NCI-H1105 (cell line): ENCODE results near the gene TENT4A.

Experiments used
- DNase-seq: peaks from one replicate; lab custom pipeline; 2025; lab: John Stamatoyannopoulos, UW

TENT4A gene

DNA sequence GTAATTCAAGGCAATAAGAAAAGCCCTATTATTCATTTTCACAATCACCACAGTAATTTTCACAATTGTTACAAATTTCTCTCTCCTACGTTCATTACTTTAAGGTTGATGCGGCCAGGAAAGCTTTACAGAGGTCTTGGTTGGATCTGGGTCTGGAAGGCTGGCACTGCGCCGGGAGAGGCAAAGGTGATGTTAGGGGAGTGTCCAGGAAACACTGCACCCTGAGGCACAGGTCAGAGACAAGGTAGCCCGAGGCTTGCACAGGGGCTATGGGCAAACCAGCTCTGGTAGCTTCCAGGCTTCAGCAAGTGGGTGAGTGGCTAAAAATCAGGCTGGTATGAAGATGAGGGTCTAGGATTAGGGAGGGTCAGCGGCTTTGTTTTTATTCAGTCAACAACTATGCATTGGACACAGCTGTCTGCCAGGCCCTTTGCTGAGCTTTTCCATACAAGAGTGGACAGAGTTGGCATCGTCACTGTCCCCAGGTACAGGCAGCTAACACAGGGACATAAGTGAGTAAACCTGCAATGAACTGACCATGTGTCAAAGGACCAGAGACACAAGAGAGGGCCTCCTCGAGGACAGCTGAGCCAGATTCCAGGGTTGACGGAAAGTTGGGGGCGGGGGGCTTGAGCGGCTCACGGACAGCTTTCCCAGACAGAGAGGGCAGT is 12.4 kb upstream of the TENT4A start:
- no peak for DNase-seq

DNA sequence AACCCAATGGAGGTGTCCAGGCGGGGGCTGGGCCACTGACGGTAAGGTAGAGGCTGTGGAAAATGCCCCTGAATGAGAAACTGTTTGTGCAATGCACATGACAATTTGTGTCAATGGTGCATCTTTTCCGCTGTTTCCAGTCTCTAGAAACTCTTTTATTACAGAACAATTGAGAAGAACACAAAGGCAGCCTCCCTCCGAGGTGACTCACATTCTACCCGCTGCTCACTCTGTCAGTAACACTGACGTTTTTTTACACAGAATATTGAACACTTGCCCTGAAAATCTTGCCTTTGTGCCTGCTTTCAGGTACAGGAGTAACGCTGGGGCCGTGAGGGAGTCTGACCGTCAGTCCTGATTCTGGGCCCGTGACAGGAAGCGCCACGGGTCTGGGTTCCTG is 11.7 kb upstream of the TENT4A start:
- no peak for DNase-seq

DNA sequence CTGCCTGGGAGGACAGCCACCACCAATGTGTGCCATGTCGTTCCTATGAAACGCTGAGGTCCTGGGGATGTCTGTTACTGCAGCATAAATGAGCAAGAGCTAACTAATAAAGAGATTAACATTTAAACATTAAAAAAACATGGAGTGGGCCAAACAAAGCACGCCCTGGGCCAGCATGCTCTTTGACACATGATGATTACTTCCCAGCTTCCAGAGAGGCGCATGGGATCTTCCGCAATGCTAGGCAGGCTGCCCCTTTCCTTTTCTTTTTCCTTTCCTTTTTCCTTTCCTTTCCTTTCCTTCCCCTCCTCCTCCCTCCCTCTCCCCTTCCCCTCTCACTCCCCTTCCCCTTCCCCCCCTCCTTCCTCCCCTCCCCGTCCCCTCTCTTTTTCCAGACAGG is 10.6 kb upstream of the TENT4A start:
- no peak for DNase-seq

DNA sequence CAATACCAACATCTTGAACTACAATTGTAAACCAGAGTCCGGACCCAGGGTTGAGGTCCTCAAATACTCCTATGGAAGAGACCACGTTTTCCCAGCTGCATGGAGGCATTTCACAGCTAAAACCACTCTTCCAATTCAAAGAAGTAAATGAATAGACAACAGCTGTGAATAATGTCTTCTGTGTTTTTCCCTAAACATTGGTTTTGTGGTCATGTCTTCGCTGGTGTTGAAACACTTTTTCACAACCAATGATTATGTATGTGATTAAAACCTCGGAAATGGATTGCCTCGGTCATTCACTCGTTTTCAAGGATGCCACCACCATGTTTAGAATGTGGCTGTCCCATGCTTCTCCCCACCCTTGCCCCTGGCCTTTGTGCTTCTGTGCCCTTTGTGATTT is 9.4 kb upstream of the TENT4A start:
- no peak for DNase-seq

DNA sequence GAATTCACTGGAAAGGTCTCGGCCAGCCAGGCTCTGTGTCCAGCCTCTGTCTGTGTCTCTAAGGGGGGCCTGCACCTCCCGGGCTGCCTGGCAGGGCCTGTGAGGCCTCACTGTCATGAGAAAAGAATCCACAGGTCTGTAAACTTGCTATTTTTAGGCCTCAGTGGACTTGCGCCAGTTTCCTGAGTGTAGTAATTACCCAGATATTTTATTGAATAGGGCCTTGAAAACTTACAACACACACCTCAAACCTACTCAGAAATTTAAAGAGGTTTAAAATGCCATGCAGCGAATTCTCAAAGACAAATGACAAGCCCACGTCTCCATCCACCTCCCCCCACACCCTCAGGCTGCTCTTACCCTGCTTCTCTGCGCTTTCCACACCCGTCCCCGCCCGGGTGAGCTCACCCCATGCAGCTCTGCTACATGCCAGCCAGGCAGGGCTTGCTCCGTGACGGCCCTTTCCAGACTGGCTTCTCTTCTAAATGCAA is 8.8 kb upstream of the TENT4A start:
- DNase-seq: no peak

DNA sequence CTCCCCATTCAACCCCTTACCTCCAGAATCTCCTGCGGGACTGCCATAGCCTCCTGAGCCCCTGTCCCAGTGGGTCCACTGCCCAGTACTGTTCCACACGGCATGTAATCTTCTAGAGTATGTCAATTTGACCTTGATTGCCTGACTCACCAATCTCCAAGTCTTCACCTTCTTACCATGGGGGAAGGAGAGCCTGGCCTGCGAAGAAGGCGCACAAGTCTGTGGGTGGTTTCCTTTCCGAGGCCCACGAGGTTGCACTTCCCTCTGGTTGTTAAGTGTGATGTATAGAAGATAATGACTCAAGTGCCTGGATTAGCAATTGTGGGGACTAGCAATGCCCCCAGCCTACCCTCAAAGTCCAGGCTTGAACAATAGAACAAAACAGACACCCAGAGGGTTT is 8.1 kb upstream of the TENT4A start:
- no peak for DNase-seq

DNA sequence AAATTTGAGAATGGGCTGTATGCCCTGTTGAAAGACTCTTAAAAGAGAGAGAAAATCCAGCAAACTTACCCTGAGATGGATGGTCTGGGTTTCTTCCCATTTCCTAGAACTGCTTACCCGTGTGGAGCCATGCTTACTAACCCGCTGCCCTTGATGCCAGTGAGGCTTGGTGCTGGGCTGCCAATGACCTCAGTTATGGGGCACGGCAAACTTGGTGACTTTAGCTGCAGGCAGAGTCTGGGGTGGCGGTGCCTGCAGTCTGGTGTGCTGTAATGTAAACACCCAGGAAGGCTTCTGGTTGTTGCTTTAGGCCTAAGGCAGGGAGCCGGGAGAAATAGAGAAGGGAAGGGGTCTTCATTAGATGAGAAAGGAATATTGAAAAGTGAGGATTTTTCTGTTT is 7.3 kb upstream of the TENT4A start:
- DNase-seq: no peak

DNA sequence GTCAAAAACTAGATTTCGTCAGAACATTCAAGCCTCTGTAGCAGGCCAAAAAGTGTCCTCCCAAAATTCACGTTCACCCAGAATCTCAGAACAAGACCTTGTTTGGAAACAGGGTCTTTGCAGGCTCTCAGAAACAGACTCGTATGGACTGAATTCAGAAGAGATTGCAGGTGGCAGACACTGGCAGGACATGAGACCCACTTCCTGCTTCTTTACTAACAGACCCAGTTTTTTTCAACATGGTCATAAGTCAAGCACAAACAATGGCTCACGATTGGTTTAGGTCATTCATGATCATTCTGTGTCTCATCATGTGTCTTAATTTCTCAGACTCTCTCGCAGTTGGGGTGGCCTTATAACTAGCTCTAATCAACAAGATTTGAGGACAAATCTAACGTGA is 5.4 kb upstream of the TENT4A start:
- DNase-seq: no peak

DNA sequence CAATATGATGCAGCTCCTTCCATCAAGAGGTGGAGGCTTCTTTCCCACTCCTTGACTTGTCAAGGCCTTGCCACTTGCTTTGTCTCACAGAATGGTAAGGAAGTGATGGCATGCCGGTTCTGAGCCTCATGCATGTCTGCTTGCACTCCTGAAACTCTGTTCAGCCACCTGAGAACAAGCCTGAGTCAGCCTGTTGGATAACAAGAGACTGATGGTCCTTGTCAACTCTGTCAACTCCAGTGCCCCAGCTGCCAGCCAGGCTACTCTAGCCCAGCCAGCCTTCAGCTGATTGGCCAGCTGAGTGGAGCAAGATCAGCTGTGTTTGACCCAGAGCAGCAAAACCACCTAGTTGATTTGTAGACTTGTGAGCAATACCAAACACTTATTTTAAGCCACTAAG is 4.4 kb upstream of the TENT4A start:
- DNase-seq: no peak

DNA sequence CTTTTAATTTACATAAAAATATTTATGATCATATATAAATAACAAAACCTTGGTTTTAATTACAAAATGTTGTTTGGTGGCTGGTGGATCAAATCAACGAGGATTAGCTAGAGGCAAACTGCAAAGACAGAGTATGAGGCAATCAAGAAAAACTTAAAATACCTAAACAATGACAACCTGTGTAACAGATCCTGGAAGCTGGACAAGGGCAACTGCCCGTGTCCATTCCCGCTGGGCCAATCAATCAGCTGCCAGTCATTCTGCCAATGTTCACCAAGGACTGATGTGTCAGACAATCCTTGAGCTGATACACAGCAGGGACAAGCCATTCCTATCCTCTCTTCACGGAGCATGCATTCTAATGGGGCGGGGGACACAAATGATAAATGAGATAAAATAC is 3.2 kb upstream of the TENT4A start:
- DNase-seq: no peak

DNA sequence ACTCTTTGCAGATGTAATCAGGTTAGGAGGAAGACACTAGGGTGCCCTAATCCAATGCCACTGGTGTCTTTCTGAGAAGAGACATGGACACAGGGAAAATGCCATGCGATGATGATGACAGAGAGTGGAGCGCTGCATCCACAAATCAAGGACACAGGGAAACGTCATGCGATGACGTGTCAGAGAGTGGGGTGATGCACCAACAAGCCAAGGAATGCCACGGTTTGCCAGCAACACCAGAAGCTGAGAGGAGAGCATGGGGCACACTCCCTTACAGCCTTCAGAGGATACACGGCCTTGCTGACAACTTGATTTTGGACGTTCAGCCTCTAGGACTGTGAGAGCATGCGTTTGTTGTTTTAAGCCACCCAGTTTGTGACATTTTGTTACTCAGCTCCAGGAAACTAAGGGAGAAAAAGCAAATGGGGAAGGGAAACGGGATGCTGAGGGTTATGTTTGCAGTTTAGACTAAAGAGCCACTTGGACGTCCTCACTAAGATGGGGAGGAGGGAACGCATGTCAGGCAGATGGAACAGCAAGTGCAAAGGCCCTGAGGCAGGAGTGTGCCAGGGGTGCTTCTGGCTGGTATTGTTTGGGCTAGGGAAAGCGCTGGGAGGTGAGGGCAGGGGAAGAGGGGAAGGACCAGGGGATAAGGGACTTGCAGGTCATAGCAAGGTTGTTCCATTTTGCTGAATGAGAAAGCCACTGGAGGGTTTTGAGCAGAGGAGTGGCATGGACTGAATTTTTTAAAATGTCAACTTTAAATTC is 2.5 kb upstream of the TENT4A start:
- DNase-seq: no peak

DNA sequence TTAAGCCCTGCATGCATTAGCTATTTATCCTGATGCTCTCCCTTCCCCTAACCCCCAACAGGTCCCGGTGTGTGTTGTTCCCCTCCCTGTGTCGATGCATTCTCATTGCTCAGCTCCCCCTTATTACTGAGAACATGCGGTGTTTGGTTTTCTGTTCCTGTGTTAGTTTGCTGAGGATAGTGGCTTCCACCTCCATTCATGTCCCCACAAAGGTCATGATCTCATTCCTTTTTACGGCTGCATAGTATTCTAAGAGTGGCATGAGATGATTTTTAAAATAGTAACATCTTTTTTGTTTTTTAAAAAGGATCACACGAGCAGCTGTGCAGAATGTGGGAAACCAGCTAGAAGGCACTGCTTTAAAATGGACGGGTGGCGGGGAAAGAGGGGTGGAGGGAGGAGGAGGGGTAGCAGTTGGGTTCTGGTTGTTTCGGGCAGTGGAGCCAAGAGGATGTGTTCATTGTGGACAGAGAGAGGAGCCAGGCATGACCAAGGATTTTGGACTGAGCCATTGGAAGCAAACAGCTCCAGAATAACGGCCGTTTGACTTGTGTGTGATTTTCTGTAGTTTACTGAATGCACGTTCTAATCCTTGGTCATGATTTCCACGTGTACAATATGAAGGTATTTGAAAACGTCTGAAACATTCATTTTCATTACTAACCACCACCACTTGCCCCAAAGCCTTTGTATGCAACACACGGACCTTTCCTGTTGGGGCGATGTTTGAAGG is 1.7 kb upstream of the TENT4A start:
- DNase-seq: no peak

DNA sequence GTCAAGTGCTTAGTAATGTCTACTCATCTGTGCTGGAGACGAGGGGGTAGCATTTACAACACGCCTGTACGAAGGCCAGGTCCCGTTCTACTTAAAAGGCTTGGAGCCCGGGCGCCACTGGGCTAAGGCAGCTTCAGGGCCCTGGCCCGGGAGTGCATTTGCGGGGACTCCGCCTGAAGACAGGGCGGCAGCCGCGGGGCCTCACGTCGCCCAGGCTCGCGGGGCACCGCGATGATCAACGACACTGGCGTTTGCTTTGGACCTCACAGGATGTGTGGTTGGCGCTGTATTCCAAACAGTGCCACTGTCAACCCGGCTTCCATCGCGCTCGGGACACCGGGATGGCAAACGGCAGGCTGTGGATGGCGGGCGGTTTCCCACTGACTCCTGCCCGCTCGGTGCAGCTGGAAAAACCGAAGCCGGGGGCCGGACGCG is 1.1 kb upstream of the TENT4A start:
- DNase-seq: no peak

DNA sequence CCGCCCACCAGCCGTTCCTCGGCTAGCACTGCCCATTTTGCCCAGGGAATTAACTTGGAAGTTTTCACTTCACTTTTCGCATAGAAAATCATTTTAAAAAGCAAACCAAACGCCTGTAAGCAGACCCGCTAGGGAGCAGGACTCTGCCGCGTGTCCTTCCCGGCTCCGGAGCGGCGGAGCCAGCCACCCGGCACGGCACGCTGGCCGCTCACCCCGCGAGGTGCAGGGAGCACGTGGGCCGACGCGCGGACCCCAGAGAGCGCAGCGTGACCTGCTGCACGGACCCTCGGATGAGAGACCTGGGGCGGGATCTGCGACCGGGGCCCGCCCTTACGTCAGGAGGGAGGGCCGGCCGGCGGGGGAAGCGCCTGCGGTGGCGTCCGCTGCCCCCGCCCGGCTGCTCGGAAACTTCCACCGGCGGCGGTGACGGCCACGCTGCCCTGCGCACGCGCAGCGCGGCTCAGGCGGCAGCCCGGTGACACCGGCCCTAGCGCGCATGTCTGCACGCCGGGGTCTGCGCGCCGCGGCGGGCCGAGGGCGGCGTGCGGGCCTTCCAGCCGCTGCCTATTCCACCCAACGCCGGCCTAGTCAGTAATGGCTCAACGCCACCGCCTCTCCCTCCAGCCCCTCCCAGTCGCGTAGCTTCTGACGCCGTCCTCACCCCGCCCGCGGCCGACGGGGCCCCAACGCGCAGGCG is 507 bp upstream of the TENT4A start:
- DNase-seq: peak; percentile 97

DNA sequence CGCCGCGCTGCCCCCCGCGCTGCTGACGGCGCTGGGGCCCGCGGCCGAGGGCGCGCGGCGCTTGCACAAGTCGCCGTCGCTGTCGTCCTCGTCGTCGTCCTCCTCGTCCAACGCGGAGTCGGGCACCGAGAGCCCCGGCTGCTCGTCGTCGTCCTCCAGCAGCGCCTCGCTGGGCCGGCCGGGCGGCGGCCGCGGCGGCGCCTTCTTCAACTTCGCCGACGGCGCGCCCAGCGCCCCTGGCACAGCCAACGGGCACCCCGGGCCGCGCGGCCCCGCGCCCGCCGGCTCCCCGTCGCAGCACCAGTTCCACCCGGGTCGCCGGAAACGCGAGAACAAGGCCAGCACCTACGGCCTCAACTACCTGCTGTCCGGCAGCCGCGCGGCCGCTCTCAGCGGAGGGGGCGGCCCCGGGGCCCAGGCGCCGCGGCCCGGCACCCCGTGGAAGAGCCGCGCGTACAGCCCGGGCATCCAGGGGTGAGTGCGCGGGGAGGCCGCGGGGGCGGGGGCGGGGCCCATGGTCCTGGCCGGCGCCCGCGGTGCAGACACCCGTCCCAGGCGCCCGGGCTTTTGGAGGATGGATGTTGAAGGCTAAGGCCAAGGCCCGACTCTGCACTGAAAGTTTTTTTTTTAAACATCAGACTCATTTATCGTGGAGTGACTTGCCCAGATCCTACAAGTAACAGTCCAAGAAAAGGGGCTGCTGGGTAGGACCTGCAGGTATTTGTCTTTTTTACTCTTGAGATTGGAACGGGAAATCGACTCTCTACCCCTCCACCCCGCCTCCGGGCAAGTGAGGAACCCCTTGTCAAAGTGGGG is 1.2 kb downstream of the TENT4A start:
- no peak for DNase-seq

DNA sequence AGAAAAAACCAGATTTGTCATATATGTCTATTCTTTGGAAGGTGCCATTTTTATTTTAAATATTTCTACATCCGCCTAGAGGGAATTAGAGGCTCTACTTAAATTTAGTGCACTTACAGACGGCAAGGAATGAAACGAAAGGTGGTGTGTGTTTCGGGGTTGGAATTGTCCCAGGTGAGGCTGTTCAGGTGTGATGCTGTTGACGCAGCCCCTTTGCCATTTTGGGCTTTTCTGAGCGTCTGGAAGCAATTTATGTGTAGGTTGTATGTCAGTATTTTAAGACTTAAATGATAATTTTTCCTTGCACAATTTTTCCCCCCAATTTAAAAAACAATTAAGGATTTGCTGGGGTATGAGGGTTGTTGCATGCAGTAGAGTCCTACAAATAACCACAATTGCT is 2.0 kb downstream of the TENT4A start:
- DNase-seq: no peak

DNA sequence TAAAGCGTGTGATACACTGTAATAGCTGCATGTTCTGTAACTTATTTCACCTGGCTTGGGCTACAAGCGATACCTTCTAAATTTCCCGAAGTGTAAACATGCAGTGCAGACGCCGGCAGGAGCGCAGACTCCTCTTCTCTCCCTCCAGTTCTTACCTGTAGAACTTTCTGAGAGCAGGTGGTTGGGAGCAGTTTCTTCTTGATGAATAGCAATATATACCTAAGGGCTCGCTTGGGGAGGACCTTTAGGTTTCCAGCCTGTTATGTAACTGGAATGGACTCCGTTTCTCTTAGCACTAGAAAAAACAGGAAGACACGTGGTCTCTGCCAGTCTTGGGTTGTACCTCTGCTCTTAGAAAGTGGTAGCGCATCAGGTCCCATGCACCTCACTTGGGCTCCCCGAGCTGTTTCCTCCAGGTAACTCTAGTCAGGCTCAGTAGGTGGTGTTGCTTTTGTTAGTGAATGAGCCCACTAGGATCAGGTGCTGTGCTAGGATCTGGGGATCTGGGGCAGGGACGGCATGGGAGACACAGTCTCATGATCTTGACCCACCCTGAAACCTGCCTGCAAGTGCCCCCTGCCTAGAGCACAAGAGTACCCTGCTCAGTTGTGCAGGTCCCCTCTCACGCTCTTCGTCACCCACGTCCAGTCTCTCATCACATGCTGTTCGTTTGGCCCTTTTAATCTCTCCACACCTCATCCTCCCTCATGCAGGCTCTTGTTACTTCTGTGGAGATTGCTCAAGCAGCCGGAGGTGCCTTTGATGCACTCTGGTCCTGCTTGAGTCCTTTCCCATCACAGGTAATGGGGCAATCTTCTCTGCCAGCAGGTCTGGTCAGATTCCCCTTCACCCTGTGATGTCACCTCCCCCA is 2.8 kb downstream of the TENT4A start:
- no peak for DNase-seq

DNA sequence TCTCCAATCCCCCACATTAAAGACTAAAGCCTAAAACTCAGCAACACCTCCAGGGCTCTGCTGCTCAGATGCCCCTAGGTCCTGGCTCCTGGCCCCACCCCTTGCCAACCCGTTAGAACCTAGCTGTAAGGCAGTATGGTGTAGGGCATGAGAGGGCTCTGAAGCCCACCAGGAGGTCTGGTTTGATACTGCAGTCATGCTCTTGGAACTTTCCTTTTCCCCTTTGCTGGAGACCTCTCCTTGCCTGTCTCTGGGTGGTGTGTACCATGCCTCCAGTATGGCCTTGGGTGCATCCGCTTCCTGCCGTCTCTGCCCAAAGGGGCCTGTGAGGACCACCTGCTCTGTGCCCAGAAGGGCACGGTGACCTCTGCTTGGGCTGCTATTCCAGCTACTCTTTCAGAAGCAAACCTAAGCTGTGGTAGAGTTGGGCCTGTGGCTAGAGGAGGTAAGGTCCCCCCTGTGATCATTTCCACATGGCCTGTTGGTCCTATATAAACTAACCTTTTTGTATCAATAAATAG is 3.5 kb downstream of the TENT4A start:
- no peak for DNase-seq

DNA sequence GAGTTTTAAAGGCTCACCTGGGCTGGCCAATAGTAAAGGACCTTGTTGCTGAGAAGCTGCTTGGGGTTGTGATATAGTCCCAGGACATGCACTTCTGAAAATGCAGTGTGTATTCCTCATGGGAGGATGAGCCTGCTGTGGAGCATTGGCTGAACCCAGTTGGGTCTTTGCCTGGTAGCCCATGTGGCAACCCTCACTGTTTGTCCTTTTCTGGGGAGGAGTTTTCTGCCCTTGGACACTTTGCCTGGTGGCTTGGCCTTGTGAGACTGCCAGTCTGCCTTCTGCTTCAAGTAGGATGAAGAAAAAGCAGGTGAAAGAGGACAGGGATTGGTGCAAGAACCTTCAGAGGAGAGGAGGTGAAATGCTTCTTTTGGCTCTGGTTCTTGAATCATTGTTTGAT is 4.0 kb downstream of the TENT4A start:
- no peak for DNase-seq

DNA sequence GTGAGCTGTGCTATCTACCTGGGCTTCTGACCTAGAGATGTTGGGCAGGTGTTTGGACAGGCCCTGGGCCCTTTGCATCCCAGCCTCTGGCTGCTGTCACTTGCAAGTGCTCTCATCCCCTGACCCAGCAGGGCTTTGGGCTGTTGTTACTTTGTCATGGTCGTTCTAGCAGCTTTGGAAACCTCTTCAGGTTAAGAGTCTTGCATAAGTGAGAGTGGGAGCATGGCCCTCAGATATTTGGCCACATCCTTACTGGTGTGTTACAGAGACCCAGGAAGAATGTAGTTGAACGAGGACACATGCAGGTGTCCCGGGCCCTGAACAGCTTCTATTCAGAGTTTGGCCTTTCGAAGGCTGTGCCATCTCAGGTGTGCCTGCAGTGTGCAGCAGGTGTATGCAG is 4.5 kb downstream of the TENT4A start:
- no peak for DNase-seq
